ENCODE measurements around the gene ZPLD1.

The ZPLD1 gene

GRCh38 chr3:102434715-102435114 is at the start of gene ZPLD1:
Gene ZPLD1, plus strand, starts transcription at chr3:102435015. Its CDS starts 3,473 bp downstream, at chr3:102438488.
- DNase-seq, result no peak

- no peak for DNase-seq
Observed at GRCh38 chr3:102390171-102390864, 44.5 kb upstream of the ZPLD1 start.

- DNase-seq, result no peak
Observed at GRCh38 chr3:102390916-102391315, 43.9 kb upstream of the ZPLD1 start.

GRCh38 chr3:102391491-102391890 is 43.3 kb upstream of the ZPLD1 start:
- DNase-seq, result no peak

- DNase-seq, result no peak
Observed at GRCh38 chr3:102394517-102394916, 40.3 kb upstream of the ZPLD1 start.

GRCh38 chr3:102398176-102398575 is 36.6 kb upstream of the ZPLD1 start:
- DNase-seq, result no peak

- no peak for DNase-seq
Observed at GRCh38 chr3:102398666-102399065, 36.1 kb upstream of the ZPLD1 start.

GRCh38 chr3:102400142-102400541 is 34.7 kb upstream of the ZPLD1 start:
- no peak for DNase-seq

- DNase-seq, result no peak
Observed at GRCh38 chr3:102400766-102401165, 34.0 kb upstream of the ZPLD1 start.

- no peak for DNase-seq
Observed at GRCh38 chr3:102410616-102411015, 24.2 kb upstream of the ZPLD1 start.

GRCh38 chr3:102415553-102415952 is 19.3 kb upstream of the ZPLD1 start:
- no peak for DNase-seq

- no peak for DNase-seq
Observed at GRCh38 chr3:102419786-102420185, 15.0 kb upstream of the ZPLD1 start.

- DNase-seq, result no peak
Observed at GRCh38 chr3:102441832-102442231, 7.0 kb downstream of the ZPLD1 start.

- no peak for DNase-seq
Observed at GRCh38 chr3:102443021-102443420, 8.2 kb downstream of the ZPLD1 start.

GRCh38 chr3:102444101-102444500 is 9.3 kb downstream of the ZPLD1 start:
- DNase-seq, result no peak

- no peak for DNase-seq
Observed at GRCh38 chr3:102447272-102447671, 12.5 kb downstream of the ZPLD1 start.

- DNase-seq, result no peak
Observed at GRCh38 chr3:102449341-102449740, 14.5 kb downstream of the ZPLD1 start.

GRCh38 chr3:102449930-102450329 is 15.1 kb downstream of the ZPLD1 start:
- DNase-seq, result no peak

GRCh38 chr3:102450976-102451375 is 16.2 kb downstream of the ZPLD1 start:
- no peak for DNase-seq

- no peak for DNase-seq
Observed at GRCh38 chr3:102451543-102451942, 16.7 kb downstream of the ZPLD1 start.

GRCh38 chr3:102454181-102454580 is 19.4 kb downstream of the ZPLD1 start:
- DNase-seq, result no peak

- no peak for DNase-seq
Observed at GRCh38 chr3:102457644-102458043, 22.8 kb downstream of the ZPLD1 start.

- DNase-seq, result no peak
Observed at GRCh38 chr3:102460579-102460978, 25.8 kb downstream of the ZPLD1 start.

GRCh38 chr3:102464261-102464660 is 29.4 kb downstream of the ZPLD1 start:
- DNase-seq, result no peak

- DNase-seq, result no peak
Observed at GRCh38 chr3:102466001-102466400, 31.2 kb downstream of the ZPLD1 start.

Measured in DMS153 (cell line).